GM19193 (cell line): ENCODE results near the gene MISP.

Experiments
- POLR2A ChIP-seq: IDR thresholded peaks from 4 replicates; pipeline ENCODE4 v1.6.1; 2011; ENCODE audit not compliant: insufficient read depth, insufficient read length; ENCODE audit errors: extremely low read depth

The MISP gene

GRCh38 chr19:778910-779653 is 28.2 kb downstream of the MISP start:
- TF ChIP-seq POLR2A, result no peak

- no peak for TF ChIP-seq POLR2A
These were observed 30.0 kb downstream of the MISP start for GRCh38 chr19:780935-781334.

- TF ChIP-seq POLR2A, result no peak
These were observed 30.9 kb downstream of the MISP start for GRCh38 chr19:781800-782184.

GRCh38 chr19:782185-782877 is 31.4 kb downstream of the MISP start:
- TF ChIP-seq POLR2A, result no peak

GRCh38 chr19:782878-783668 is 32.2 kb downstream of the MISP start:
- no peak for TF ChIP-seq POLR2A

GRCh38 chr19:784541-784940 is 33.6 kb downstream of the MISP start:
- no peak for TF ChIP-seq POLR2A

GRCh38 chr19:787536-787935 is 36.6 kb downstream of the MISP start:
- TF ChIP-seq POLR2A, result no peak

GRCh38 chr19:788686-788982 is 37.7 kb downstream of the MISP start:
- no peak for TF ChIP-seq POLR2A

- no peak for TF ChIP-seq POLR2A
These were observed 38.2 kb downstream of the MISP start for GRCh38 chr19:788983-789700.

- no peak for TF ChIP-seq POLR2A
These were observed 38.8 kb downstream of the MISP start for GRCh38 chr19:789701-790060.

GRCh38 chr19:791007-791566 is 40.2 kb downstream of the MISP start:
- no peak for TF ChIP-seq POLR2A

- no peak for TF ChIP-seq POLR2A
These were observed 40.8 kb downstream of the MISP start for GRCh38 chr19:791567-792305.

- TF ChIP-seq POLR2A, result no peak
These were observed 41.5 kb downstream of the MISP start for GRCh38 chr19:792306-792885.

GRCh38 chr19:793806-794205 is 42.9 kb downstream of the MISP start:
- TF ChIP-seq POLR2A, result no peak

- TF ChIP-seq POLR2A, result no peak
These were observed 44.2 kb downstream of the MISP start for GRCh38 chr19:795073-795611.
